MM.1S (cell line): ENCODE results near the gene FMN1.

Experiments used
- DNase-seq: peaks from one replicate; pipeline ENCODE4 v3.0.0-alpha.2; 2015
- H2AFZ ChIP-seq: fragments of 300-600 bp; sonication (generic); 2 replicates; pipeline ENCODE4 v1.6.0; 2016; ENCODE audit warnings: antibody characterized with exemption, low read length
- H3F3A ChIP-seq: fragments of 300-600 bp; sonication (generic); 2 replicates; pipeline ENCODE4 v1.6.1; 2016; ENCODE audit warnings: mild to moderate bottlenecking, antibody characterized with exemption, low read length, moderate library complexity, mixed read lengths; ENCODE audit not compliant: insufficient read depth
- H3K27ac ChIP-seq: fragments of 300-600 bp; sonication (generic); 2 replicates; pipeline ENCODE4 v1.5.1; 2016; ENCODE audit warnings: mild to moderate bottlenecking, low read length
- H3K27me3 ChIP-seq: fragments of 300-600 bp; sonication (generic); replicated peaks from 2 replicates; pipeline ENCODE4 v1.6.0; 2016; ENCODE audit warnings: low read length; ENCODE audit not compliant: insufficient read depth
- H3K36me3 ChIP-seq: fragments of 300-600 bp; sonication (generic); replicated peaks from 2 replicates; pipeline ENCODE4 v1.6.1; 2016; ENCODE audit warnings: mild to moderate bottlenecking, low read length, mixed read lengths; ENCODE audit not compliant: insufficient read depth
- H3K4me1 ChIP-seq: fragments of 300-600 bp; sonication (generic); 2 replicates; pipeline ENCODE4 v1.6.1; 2016; ENCODE audit warnings: low read length, mixed read lengths
- H3K4me2 ChIP-seq: fragments of 300-600 bp; sonication (generic); 2 replicates; pipeline ENCODE4 v1.6.0; 2016; ENCODE audit warnings: low read depth, low read length
- H3K4me3 ChIP-seq: fragments of 300-600 bp; sonication (generic); 2 replicates; pipeline ENCODE4 v1.5.1; 2016; ENCODE audit warnings: low read length, mixed read lengths
- H3K79me2 ChIP-seq: fragments of 300-600 bp; sonication (generic); 2 replicates; pipeline ENCODE4 v1.6.1; 2016; ENCODE audit warnings: mixed run types, low read length, mixed read lengths
- H3K9ac ChIP-seq: fragments of 300-600 bp; sonication (generic); 2 replicates; pipeline ENCODE4 v1.6.1; 2016; ENCODE audit warnings: low read length, mixed read lengths
- H3K9me2 ChIP-seq: fragments of 300-600 bp; sonication (generic); replicated peaks from 2 replicates; pipeline ENCODE4 v1.6.1; 2016; ENCODE audit warnings: mild to moderate bottlenecking, low read length, mixed read lengths; ENCODE audit not compliant: insufficient read depth
- H3K9me3 ChIP-seq: fragments of 300-600 bp; sonication (generic); replicated peaks from 2 replicates; pipeline ENCODE4 v1.6.1; 2016; ENCODE audit warnings: mild to moderate bottlenecking, low read length, mixed read lengths; ENCODE audit not compliant: insufficient read depth
- H4K20me1 ChIP-seq: fragments of 300-600 bp; sonication (generic); 2 replicates; pipeline ENCODE4 v1.6.1; 2016; ENCODE audit warnings: mild to moderate bottlenecking, low read length, moderate library complexity, mixed read lengths; ENCODE audit not compliant: insufficient read depth
- EZH2 ChIP-seq: fragments of 300-600 bp; sonication (generic); optimal IDR thresholded peaks from 2 replicates; pipeline ENCODE3; 2017; ENCODE audit warnings: low read depth, mild to moderate bottlenecking, antibody characterized with exemption, low read length, mixed read lengths
- EZH2phosphoT487 ChIP-seq: fragments of 300-600 bp; sonication (generic); IDR thresholded peaks from 2 replicates; pipeline ENCODE4 v1.6.1; 2018; ENCODE audit warnings: antibody characterized with exemption, low read length
- TF ChIP-seq, protein P1 (sequence below): fragments of 300-600 bp; sonication (generic); IDR thresholded peaks from 2 replicates; pipeline ENCODE4 v1.5.1; 2016; ENCODE audit warnings: antibody characterized with exemption, low read length, mixed read lengths

Gene FMN1

DNA sequence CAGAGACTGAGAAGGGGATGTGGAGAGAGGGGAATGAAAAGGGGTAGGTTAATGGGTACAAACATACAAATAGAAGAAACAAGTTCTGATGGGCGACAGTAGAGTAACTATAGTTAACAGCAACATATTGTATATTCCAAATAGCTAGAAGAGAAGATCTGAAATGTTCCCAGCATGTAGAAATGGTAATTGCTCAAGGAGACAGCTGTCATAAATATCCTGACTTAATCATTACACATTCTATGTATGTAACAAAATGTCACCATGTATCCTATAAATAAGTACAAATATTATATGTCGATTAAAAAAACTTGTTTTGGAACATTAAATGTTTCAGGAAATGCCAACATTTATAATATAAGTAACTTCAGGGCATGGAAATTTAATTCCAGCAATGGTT, 23.3 kb downstream of the FMN1 start:
- Histone ChIP-seq H3K9ac (no peak overlapping the region), H3K4me2 (no peak overlapping the region), H3K36me3 (no peaks in the 10 kb centered on the region), H3K79me2 (no peaks in the 10 kb centered on the region), H3K27ac (no peak overlapping the region), H3K9me3 (no peaks in the 10 kb centered on the region), H3K9me2 (no peaks in the 10 kb centered on the region), H3F3A (no peaks in the 10 kb centered on the region), H4K20me1 (no peaks in the 10 kb centered on the region), H3K4me3 (no peak overlapping the region), H2AFZ (no peak overlapping the region), H3K4me1 (no peaks in the 10 kb centered on the region), H3K27me3 (no peaks in the 10 kb centered on the region)
- DNase-seq: no peak
- TF ChIP-seq EZH2: no peak
- TF ChIP-seq EZH2phosphoT487: no peak
- TF ChIP-seq, protein P1, sequence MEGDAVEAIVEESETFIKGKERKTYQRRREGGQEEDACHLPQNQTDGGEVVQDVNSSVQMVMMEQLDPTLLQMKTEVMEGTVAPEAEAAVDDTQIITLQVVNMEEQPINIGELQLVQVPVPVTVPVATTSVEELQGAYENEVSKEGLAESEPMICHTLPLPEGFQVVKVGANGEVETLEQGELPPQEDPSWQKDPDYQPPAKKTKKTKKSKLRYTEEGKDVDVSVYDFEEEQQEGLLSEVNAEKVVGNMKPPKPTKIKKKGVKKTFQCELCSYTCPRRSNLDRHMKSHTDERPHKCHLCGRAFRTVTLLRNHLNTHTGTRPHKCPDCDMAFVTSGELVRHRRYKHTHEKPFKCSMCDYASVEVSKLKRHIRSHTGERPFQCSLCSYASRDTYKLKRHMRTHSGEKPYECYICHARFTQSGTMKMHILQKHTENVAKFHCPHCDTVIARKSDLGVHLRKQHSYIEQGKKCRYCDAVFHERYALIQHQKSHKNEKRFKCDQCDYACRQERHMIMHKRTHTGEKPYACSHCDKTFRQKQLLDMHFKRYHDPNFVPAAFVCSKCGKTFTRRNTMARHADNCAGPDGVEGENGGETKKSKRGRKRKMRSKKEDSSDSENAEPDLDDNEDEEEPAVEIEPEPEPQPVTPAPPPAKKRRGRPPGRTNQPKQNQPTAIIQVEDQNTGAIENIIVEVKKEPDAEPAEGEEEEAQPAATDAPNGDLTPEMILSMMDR: no peak

DNA sequence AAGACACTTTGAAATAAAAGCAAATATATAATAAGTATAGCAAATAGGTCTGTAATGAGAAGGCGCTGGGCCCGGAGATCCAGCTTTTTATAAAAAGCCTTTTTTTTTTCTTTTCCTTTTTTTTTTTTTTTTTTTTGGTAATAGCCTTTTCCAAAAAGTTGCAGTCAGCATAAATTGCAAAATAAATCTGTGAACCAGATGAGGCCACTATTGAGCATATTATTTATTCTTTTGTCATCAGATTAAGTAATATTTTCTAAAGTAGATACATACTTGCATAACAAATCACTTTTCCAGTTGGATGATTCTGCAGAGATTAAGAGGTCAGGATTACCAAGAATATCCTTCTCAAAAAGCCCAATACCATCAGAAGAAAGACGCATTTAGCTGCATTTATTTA, 24.9 kb downstream of the FMN1 start:
- no peaks in the 10 kb centered on the region for H3K27me3 ChIP-seq
- H3K4me2 ChIP-seq: no peak overlapping the region
- no peaks in the 10 kb centered on the region for H4K20me1 ChIP-seq

DNA sequence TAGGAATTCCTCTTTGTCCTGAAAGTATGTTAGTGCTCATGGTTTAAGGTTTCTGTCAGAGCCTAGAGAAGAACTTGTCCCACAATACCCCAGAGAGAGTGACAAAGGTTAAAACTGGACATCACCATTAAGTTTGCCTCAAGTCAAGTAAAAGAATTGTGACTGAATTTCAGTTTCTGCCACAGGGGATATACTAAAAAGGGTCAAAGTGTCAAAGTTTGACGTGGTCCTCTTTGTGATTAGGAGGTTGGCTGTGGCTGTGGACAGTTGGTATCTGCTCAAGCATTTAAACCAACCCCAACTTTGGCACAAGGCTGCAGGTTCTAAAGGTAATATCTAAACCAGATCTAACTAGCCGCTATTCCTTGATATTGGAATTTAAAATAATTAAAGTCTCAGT, 26.1 kb downstream of the FMN1 start:
- no peak overlapping the region for H3K9ac ChIP-seq
- TF ChIP-seq EZH2phosphoT487 (no peak), EZH2 (no peak)
- TF ChIP-seq, protein P1: no peak
- H3K9me2 ChIP-seq: no peaks in the 10 kb centered on the region
- no peak overlapping the region for H3K27ac ChIP-seq
- no peak for DNase-seq
- H3K9me3 ChIP-seq: no peaks in the 10 kb centered on the region
- no peaks in the 10 kb centered on the region for H3K27me3 ChIP-seq
- H3K79me2 ChIP-seq: no peaks in the 10 kb centered on the region
- no peak overlapping the region for H3K4me2 ChIP-seq
- no peak overlapping the region for H3K4me3 ChIP-seq
- H2AFZ ChIP-seq: no peak overlapping the region
- no peaks in the 10 kb centered on the region for H4K20me1 ChIP-seq
- no peaks in the 10 kb centered on the region for H3F3A ChIP-seq
- H3K4me1 ChIP-seq: no peaks in the 10 kb centered on the region
- H3K36me3 ChIP-seq: no peaks in the 10 kb centered on the region

More for the DNA sequence above, 24.9 kb downstream of the FMN1 start:
- Histone ChIP-seq H3K27ac (no peak overlapping the region), H3K9me2 (no peaks in the 10 kb centered on the region), H3K9me3 (no peaks in the 10 kb centered on the region), H3K4me1 (no peaks in the 10 kb centered on the region), H3K36me3 (no peaks in the 10 kb centered on the region), H3K79me2 (no peaks in the 10 kb centered on the region), H3F3A (no peaks in the 10 kb centered on the region), H3K9ac (no peak overlapping the region), H2AFZ (no peak overlapping the region), H3K4me3 (no peak overlapping the region)
- no peak for DNase-seq
- TF ChIP-seq EZH2phosphoT487: no peak
- TF ChIP-seq, protein P1: no peak
- TF ChIP-seq EZH2: no peak
